GM06990 (cell line): ENCODE data around the gene GJD3.
"Not testable (repeated sequence)": the region's sequence is repeated elsewhere in the genome, so short reads cannot be mapped to it uniquely, and the experiment has no call there.

Experiments
- DNase-seq: peaks from one replicate; pipeline ENCODE4 v3.0.0-alpha.2; 2011; ENCODE audit not compliant: insufficient read length; ENCODE audit errors: extremely low read depth
- H3K27me3 ChIP-seq: replicated peaks from 2 replicates; pipeline ENCODE4 v1.6.0; 2011; ENCODE audit warnings: low read length; ENCODE audit not compliant: control insufficient read depth, insufficient read depth
- H3K36me3 ChIP-seq: 2 replicates; pipeline ENCODE4 v1.5.1; 2011; ENCODE audit warnings: low read length; ENCODE audit not compliant: control insufficient read depth, insufficient read depth
- H3K4me3 ChIP-seq: replicated peaks from 2 replicates; pipeline ENCODE4 v1.5.1; 2011; ENCODE audit warnings: low read depth, mild to moderate bottlenecking, control low read depth, low read length
- TF ChIP-seq, protein P1 (sequence below): IDR thresholded peaks from 2 replicates; pipeline ENCODE4 v1.5.1; 2011; ENCODE audit warnings: low read length, control low read depth, mild to moderate bottlenecking, inconsistent platforms; ENCODE audit not compliant: insufficient read depth, poor library complexity, severe bottlenecking

Gene GJD3, protein sequence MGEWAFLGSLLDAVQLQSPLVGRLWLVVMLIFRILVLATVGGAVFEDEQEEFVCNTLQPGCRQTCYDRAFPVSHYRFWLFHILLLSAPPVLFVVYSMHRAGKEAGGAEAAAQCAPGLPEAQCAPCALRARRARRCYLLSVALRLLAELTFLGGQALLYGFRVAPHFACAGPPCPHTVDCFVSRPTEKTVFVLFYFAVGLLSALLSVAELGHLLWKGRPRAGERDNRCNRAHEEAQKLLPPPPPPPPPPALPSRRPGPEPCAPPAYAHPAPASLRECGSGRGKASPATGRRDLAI

DNA sequence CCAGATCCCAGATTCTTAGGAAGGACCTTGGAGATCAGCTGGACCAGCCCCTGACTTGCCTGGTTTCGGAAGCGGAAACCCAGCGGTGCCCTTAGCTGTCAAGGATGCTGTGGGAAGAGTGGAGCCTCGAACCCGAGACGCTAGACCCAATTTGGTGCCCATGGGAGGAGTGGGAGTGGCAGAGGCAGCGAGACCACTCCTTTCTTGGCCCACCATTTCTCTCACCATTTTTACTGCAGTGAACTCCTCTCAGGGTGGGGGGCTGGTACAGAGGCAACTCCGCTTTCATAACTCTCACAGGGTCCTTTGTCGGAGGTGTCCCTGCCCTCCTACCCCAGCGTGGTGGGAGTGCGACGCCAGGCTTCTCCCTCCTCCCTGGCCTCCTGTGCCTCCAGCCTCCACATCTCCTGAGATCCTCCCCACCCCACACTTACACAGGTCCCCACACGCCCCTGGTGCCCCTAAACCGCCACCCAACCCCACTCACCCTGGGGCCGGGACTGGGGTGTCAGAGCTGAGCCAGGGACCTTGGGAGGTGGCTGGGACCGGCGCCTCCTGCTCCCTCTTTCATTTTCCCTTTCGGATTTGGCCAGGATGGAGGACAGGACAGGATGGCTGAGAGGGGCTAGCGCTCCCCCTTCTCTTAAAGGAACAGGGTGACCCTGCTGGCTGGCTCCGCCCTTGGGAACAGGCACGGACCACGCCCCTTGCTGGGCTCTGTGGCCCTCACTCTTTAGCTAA is at the start of gene GJD3:
GJD3 (minus strand) TSS at position 617 of the 741 bp plus-strand sequence. CDS start 922 bp downstream, outside the sequence.
- TF ChIP-seq, protein P1, sequence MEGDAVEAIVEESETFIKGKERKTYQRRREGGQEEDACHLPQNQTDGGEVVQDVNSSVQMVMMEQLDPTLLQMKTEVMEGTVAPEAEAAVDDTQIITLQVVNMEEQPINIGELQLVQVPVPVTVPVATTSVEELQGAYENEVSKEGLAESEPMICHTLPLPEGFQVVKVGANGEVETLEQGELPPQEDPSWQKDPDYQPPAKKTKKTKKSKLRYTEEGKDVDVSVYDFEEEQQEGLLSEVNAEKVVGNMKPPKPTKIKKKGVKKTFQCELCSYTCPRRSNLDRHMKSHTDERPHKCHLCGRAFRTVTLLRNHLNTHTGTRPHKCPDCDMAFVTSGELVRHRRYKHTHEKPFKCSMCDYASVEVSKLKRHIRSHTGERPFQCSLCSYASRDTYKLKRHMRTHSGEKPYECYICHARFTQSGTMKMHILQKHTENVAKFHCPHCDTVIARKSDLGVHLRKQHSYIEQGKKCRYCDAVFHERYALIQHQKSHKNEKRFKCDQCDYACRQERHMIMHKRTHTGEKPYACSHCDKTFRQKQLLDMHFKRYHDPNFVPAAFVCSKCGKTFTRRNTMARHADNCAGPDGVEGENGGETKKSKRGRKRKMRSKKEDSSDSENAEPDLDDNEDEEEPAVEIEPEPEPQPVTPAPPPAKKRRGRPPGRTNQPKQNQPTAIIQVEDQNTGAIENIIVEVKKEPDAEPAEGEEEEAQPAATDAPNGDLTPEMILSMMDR: no peak
- no peaks in the 10 kb centered on the region; the same call in 1 of the 2 replicates for H3K27me3 ChIP-seq
- H3K36me3 ChIP-seq: no peaks in the 10 kb centered on the region
- peak within 1 kb of the TSS; percentile 63 for H3K4me3 ChIP-seq
- no peak for DNase-seq

DNA sequence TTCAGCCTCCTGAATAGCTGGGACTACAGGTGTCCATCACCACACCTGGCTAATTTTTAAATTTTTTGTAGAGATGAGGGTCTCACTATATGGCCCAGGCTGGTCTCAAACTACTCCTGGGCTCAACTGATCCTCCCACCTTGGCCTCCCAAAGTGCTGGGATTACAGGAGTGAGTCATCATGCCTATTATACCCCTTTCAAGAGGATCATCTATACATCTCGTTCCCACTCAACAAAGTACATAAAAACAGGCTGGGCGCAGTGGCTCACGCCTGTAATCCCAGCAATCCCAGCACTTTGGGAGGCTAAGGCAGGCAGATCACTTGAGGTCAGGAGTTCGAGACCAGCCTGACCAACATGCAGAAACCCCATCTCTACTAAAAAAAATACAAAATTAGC is 49.8 kb upstream of the GJD3 start:
- not testable (repeated sequence) for H3K36me3 ChIP-seq, H3K4me3 ChIP-seq, DNase-seq, H3K27me3 ChIP-seq

DNA sequence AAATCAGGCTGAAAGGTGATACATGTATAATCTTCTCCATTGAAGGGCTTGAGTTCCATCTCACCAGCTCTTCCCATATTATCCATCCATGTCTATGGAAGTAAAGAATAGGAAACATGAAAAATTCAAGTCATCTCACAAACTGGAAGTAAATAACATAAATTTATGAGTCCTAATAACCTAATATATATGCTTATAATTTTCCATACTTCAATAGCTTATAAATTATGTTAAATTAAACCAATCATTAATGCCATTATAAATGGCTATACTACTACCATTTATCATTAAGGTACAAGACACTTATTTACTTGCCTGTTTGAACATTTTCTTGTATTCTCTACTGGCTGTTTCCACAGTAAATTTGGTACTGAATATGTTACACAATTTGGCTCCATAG is 48.3 kb upstream of the GJD3 start:
- DNase-seq: no peak
- peaks cover 2% of the 10 kb centered on the region for H3K36me3 ChIP-seq

DNA sequence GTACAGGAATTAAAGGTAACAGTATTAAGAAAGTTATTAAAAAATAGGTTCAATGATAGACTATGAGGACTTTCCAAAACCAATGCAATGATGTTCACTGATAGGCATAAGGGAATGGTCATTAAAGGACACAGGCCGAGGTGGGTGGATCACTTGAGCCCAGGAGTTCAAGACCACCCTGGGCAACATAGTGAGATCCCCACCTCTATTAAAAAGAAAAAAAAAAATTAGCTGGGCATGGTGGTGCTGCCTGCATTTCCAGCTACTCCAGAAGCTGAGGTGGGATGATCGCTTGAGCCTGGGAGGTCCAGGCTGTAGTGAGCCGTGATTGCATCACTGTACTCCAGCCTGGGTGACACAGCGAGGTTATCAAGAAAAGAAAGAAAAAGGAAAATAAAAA is 47.3 kb upstream of the GJD3 start:
- H3K27me3 ChIP-seq: no peaks in the 10 kb centered on the region
- H3K4me3 ChIP-seq: no peak overlapping the region
- TF ChIP-seq, protein P1: no peak
- DNase-seq: no peak
- H3K36me3 ChIP-seq: peaks cover 2% of the 10 kb centered on the region

More for the DNA sequence above, 48.3 kb upstream of the GJD3 start:
- TF ChIP-seq, protein P1: no peak
- no peak overlapping the region for H3K4me3 ChIP-seq
- H3K27me3 ChIP-seq: no peaks in the 10 kb centered on the region

DNA sequence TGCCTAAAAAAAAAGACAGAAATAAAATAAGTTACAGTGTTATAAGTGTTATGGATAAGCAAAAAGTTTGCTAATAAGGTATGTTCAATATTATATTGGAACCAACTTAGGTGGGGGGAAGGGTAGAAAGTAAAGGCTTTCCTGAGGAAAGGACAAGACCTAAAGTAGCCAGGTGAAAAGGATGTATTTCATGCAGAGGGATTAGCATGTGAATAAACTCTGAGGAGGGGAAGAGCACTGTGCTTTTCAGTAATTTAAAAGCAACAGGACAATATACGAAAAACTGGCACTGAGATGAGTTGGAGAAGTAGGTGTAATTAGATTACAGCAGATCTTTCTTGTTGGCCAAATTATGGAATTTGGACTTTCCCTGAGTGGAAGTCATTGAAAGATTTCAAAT is 45.5 kb upstream of the GJD3 start:
- H3K4me3 ChIP-seq: no peak overlapping the region
- DNase-seq: no peak
- TF ChIP-seq, protein P1: no peak
- no peaks in the 10 kb centered on the region for H3K27me3 ChIP-seq
- H3K36me3 ChIP-seq: peaks cover 2% of the 10 kb centered on the region

DNA sequence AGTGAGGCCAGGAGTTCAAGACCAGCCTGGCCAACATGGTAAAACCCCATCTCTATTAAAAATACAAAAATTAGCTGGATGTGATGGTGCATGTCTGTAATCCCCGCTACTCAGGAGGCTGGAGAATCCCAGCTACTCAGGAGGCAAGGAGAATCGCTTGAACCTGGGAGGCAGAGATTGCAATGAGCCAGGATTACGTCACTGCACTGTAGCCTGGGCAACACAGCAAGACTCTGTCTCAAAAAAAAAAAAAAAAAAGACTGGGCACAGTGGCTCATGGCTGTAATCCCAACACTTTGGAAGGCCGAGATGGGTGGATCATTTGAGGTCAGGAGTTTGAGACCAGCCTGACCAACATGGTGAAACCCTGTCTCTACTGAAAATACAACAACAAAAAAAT is 45.0 kb upstream of the GJD3 start:
- not testable (repeated sequence) for H3K36me3 ChIP-seq, H3K4me3 ChIP-seq, DNase-seq, H3K27me3 ChIP-seq

DNA sequence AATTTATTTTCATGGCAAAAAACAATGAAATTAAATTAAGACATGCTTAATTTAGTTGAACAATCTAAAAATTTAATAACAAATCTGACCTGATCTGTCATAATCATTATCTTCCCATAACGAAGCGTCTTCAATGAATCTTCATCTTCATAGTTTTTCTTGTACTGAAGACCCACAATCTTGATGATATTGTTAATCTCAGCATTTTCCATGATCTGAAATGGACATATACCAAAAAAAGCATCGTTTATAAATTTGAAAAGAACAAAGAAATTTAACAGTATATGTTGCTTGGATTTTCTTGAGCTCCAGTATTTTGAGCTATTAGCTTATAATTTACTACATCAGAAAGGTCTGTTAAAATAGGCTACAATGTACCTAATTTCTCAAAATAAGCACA is 42.9 kb upstream of the GJD3 start:
- Histone ChIP-seq H3K4me3 (no peak overlapping the region), H3K36me3 (peaks cover 9% of the 10 kb centered on the region), H3K27me3 (no peaks in the 10 kb centered on the region)
- no peak for DNase-seq
- TF ChIP-seq, protein P1: no peak
